CD4-positive, alpha-beta T cell treated with Interleukin-15 for 4 hours (primary cell): ENCODE results near the gene MAP1B.

Experiments
- DNase-seq: peaks from one replicate; pipeline ENCODE4 v3.0.0-alpha.2; 2020; ENCODE audit warnings: low spot score

The MAP1B gene

GRCh38 chr5:72252574-72253155 is 145.4 kb downstream of the MAP1B start:
- DNase-seq = no peak

- no peak for DNase-seq
These were observed 148.0 kb downstream of the MAP1B start for GRCh38 chr5:72255237-72255636.

- no peak for DNase-seq
These were observed 148.4 kb downstream of the MAP1B start for GRCh38 chr5:72255670-72256069.

- no peak for DNase-seq
These were observed 149.3 kb downstream of the MAP1B start for GRCh38 chr5:72256536-72256935.
